GM10847 (cell line): Measurements from ENCODE around the gene BTBD3.

Experiments used
- POLR2A ChIP-seq: IDR thresholded peaks from 2 replicates; pipeline ENCODE4 v1.6.1; 2011; ENCODE audit not compliant: insufficient read length; ENCODE audit errors: extremely low read depth

Gene BTBD3

GRCh38 chr20:11935212-11936154 is 17.8 kb downstream of the BTBD3 start:
- no peak for TF ChIP-seq POLR2A

GRCh38 chr20:11936157-11936556 is 18.5 kb downstream of the BTBD3 start:
- TF ChIP-seq POLR2A: no peak

GRCh38 chr20:11937230-11937629 is 19.5 kb downstream of the BTBD3 start:
- no peak for TF ChIP-seq POLR2A

GRCh38 chr20:11941593-11942246 is 24.0 kb downstream of the BTBD3 start:
- TF ChIP-seq POLR2A: no peak

GRCh38 chr20:11943778-11944177 is 26.1 kb downstream of the BTBD3 start:
- TF ChIP-seq POLR2A: no peak

- no peak for TF ChIP-seq POLR2A
Observed at GRCh38 chr20:11948806-11949205, 31.1 kb downstream of the BTBD3 start.

- no peak for TF ChIP-seq POLR2A
Observed at GRCh38 chr20:11949711-11950110, 32.0 kb downstream of the BTBD3 start.

GRCh38 chr20:11951696-11952095 is 34.0 kb downstream of the BTBD3 start:
- no peak for TF ChIP-seq POLR2A

GRCh38 chr20:11952639-11953038 is 34.9 kb downstream of the BTBD3 start:
- no peak for TF ChIP-seq POLR2A

GRCh38 chr20:11957911-11958310 is 40.2 kb downstream of the BTBD3 start:
- no peak for TF ChIP-seq POLR2A

GRCh38 chr20:11958855-11959254 is 41.2 kb downstream of the BTBD3 start:
- no peak for TF ChIP-seq POLR2A

GRCh38 chr20:11965602-11966001 is 47.9 kb downstream of the BTBD3 start:
- TF ChIP-seq POLR2A: no peak

- TF ChIP-seq POLR2A: no peak
Observed at GRCh38 chr20:11966186-11966585, 48.5 kb downstream of the BTBD3 start.

- no peak for TF ChIP-seq POLR2A
Observed at GRCh38 chr20:11970243-11970836, 52.6 kb downstream of the BTBD3 start.

GRCh38 chr20:11972478-11972877 is 54.8 kb downstream of the BTBD3 start:
- no peak for TF ChIP-seq POLR2A
